ENCODE measurements around the gene IGLON5. TPM values are rescaled to one million over a fixed set of nuclear protein-coding genes. Genes with fewer than 3 reads are reported as not detected.

The IGLON5 gene
- total RNA-seq, 1 experiment from 2014 or later = not detected

DNA sequence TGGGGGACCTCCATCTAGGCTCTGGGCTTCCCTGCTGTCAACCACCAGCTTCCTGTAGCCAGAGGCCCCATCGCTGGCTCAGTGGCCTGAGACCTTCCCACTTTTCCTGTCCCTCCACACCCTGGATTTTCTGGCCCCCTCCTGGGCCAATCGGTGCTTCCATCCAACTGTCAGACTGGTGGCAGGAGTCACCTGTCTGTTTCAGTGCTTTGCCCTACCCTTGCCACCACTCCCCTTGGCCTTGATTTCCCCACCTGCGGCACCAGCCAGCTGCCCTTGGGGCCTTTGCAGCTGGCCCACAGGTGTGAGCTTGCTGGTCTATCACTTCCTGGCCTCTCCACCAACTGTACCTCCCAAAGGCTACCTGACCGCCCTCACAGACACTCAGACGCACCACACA, 18.0 kb downstream of the IGLON5 start (continued):
- TF ChIP-seq, protein P1, sequence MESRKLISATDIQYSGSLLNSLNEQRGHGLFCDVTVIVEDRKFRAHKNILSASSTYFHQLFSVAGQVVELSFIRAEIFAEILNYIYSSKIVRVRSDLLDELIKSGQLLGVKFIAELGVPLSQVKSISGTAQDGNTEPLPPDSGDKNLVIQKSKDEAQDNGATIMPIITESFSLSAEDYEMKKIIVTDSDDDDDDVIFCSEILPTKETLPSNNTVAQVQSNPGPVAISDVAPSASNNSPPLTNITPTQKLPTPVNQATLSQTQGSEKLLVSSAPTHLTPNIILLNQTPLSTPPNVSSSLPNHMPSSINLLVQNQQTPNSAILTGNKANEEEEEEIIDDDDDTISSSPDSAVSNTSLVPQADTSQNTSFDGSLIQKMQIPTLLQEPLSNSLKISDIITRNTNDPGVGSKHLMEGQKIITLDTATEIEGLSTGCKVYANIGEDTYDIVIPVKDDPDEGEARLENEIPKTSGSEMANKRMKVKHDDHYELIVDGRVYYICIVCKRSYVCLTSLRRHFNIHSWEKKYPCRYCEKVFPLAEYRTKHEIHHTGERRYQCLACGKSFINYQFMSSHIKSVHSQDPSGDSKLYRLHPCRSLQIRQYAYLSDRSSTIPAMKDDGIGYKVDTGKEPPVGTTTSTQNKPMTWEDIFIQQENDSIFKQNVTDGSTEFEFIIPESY (IDR thresholded peaks at IDR 0.05; ENCODE audit: extremely low read depth, insufficient replicate concordance, low read length) = no peak
- TF ChIP-seq, protein P2, sequence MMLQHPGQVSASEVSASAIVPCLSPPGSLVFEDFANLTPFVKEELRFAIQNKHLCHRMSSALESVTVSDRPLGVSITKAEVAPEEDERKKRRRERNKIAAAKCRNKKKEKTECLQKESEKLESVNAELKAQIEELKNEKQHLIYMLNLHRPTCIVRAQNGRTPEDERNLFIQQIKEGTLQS (IDR thresholded peaks at IDR 0.05) = no peak
- TF ChIP-seq SP1 (IDR thresholded peaks at IDR 0.05; ENCODE audit: low read depth) = no peak
- TF ChIP-seq SRF (IDR thresholded peaks at IDR 0.05; ENCODE audit: low read depth) = no peak
- TF ChIP-seq EZH2 (IDR thresholded peaks at IDR 0.05) = no peak
- no peak for TF ChIP-seq RAD21 (IDR thresholded peaks at IDR 0.05; ENCODE audit: low read depth)
- no peak for TF ChIP-seq ZNF274 (IDR thresholded peaks at IDR 0.05; ENCODE audit: low read depth, low read length)

DNA sequence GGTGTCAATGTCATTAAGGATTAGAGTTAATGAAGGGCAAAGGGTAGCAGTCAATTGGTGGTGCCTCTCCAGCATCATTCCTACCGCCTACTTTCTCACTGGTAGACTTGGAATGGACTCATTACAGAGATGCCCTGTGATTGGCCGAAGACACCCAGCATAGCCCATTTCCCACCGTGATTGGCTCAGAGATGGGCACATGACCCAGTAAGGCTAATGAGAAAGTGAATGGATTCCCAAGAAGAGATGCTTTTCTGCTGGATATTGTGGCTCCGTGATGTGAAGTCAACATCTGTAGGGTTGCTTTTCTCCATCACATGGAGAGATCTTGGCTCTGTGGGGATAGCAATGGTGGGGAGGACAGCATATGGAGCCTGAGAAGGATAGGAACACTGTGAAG, 18.9 kb downstream of the IGLON5 start:
- POLR2A ChIA-PET = no interaction called here
- RAD21 ChIA-PET (ENCODE audit: low non-redundant PET in 1 of 2, low total read pairs in 2 of 2, uncharacterized antibody in 2 of 2, unreplicated experiment in 2 of 2) = no interaction called here

More for the DNA sequence above, 18.9 kb downstream of the IGLON5 start:
- Histone ChIP-seq H3K9ac (ENCODE audit: low read length) (no peak overlapping the region), H3K4me2 (ENCODE audit: low read length) (no peak overlapping the region), H3K36me3 (ENCODE audit: control insufficient read depth in 1 of 2, insufficient read depth in 2 of 2, low read length in 2 of 2) (no peaks in the 10 kb centered on the region), H3K9me2 (ENCODE audit: insufficient read depth) (no peaks in the 10 kb centered on the region), H3K9me3 (ENCODE audit: control insufficient read depth in 1 of 2, insufficient read depth in 1 of 2, low read depth in 1 of 2, low read length in 2 of 2) (no peaks in the 10 kb centered on the region), H4K20me1 (ENCODE audit: insufficient read depth) (no peaks in the 10 kb centered on the region), H3K79me2 (ENCODE audit: insufficient read depth, low read length) (no peaks in the 10 kb centered on the region), H3K27me3 (ENCODE audit: insufficient read depth, low read length) (no peaks in the 10 kb centered on the region), H2AFZ (ENCODE audit: low read depth, low read length, poor library complexity, severe bottlenecking) (no peak overlapping the region), H3K27ac (ENCODE audit: low read depth, low read length) (no peak overlapping the region), H3K4me1 (ENCODE audit: control insufficient read depth in 1 of 2, insufficient read depth in 2 of 2, low read length in 2 of 2) (peaks cover 2 to 10% of the 10 kb centered on the region in 2 experiments; a peak in 2 of 4 replicates), H3K4me3 (replicated peaks in 1 of 2; ENCODE audit: low read depth in 1 of 2, low read length in 2 of 2) (no peak overlapping the region)
- TF ChIP-seq SP1 (IDR thresholded peaks at IDR 0.05; ENCODE audit: low read depth) (no peak), POLR2A (IDR thresholded peaks at IDR 0.05; ENCODE audit: borderline replicate concordance, extremely low read depth, insufficient read depth, insufficient read length) (no peak)
- intact Hi-C loops (cut with micrococcal nuclease) = no loop called here
- DNase-seq (ENCODE audit: low read depth, low spot score) (no peak), ATAC-seq (no peak)
- no TSS peak for BruUV-seq (replicated peaks)
- CTCF ChIA-PET = no interaction called here
